ENCODE data around the gene ARID2.

Gene ARID2

DNA sequence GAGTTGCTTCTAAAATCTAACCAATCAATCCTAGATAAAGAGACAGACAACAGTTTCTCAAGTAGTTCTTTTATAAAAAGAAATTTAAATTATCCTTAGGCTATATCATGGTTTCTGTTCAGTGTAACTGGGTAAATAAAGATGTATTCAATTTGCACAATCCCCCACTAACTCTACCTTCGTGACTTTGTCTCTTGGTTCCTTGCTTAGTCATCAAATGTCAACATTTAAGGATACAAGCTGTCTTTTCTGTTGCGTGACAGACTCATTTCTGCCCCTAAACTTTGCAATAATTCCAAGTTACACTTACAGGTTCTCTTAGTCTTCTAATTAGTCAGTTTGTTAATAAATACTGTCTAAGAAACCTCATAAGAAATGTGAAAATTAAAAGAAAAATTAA, 210.3 kb downstream of the ARID2 start:
- TF ChIP-seq, protein P1, sequence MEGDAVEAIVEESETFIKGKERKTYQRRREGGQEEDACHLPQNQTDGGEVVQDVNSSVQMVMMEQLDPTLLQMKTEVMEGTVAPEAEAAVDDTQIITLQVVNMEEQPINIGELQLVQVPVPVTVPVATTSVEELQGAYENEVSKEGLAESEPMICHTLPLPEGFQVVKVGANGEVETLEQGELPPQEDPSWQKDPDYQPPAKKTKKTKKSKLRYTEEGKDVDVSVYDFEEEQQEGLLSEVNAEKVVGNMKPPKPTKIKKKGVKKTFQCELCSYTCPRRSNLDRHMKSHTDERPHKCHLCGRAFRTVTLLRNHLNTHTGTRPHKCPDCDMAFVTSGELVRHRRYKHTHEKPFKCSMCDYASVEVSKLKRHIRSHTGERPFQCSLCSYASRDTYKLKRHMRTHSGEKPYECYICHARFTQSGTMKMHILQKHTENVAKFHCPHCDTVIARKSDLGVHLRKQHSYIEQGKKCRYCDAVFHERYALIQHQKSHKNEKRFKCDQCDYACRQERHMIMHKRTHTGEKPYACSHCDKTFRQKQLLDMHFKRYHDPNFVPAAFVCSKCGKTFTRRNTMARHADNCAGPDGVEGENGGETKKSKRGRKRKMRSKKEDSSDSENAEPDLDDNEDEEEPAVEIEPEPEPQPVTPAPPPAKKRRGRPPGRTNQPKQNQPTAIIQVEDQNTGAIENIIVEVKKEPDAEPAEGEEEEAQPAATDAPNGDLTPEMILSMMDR (IDR thresholded peaks at IDR 0.05) = no peak

DNA sequence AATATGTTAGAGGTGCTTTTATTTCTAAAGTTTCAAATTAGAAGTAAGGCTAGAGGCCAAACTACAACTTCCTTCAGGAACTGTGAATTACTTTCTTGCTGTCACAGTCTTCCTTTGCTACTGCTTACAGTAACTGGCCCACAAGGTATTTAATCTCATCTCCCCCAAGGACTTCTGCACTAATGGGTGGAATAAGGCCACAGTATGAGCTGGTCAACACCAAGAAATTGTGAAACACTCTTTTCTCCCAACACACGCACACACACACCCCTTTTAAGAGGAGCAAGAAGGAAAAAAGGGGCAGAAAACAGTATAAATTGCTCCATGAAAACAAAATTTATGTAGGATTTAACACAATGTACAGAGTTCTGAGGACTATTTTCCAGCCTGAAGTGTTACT, 215.3 kb downstream of the ARID2 start:
- TF ChIP-seq, protein P1 (IDR thresholded peaks at IDR 0.05) = no peak

DNA sequence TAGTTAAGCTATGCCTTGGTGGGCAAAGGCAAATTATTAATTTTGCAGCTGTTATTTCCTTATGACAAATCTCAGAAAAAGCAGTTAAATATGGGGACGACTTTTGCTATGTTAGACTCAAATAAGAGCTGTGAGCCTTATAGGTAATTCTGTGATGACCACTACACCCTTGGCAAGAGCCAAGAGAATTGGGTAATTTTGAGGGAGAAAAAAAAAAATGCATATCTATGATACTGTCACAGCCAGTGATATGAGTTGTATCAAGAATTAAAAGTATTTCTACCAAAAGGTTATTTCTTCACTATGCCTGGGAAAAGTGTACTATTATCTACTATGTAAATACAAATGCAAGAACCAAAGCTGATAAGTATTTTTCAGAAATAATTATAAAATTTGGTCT, 216.9 kb downstream of the ARID2 start:
- TF ChIP-seq, protein P1 (IDR thresholded peaks at IDR 0.05) = no peak

DNA sequence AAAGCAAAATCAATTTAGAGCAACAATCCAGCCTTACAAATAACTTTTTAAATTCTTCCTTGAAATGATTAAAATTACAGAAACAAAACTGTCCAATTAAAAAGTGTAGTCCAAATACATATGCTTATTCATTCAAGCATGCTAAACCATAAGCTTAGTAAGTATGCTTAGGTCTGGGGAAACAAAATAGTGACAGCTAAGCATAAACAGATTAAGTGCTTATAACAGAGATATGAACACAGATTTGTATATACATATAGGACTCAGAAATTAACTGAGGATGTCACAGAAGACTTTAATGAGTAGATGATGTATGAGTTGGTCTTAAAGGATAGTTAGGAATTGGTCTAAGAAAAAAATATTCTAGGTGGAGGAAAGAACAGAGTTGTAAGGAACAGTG, 219.0 kb downstream of the ARID2 start:
- TF ChIP-seq, protein P1 (IDR thresholded peaks at IDR 0.05) = no peak

Data from LNCAP (cell line).